Activated CD4-positive, alpha-beta T cell treated with anti-CD3 and anti-CD28 coated beads, Interleukin-2, Interleukin-6, amounts not matched to agents 100 ng/mL and 50 ng/mL, durations not matched to agents 16 hours and 8 hours (primary cell): ENCODE results near the gene ZKSCAN4.

Experiments used
- DNase-seq: peaks from one replicate; pipeline ENCODE4 v3.0.0-alpha.2; 2020

The ZKSCAN4 gene

DNA sequence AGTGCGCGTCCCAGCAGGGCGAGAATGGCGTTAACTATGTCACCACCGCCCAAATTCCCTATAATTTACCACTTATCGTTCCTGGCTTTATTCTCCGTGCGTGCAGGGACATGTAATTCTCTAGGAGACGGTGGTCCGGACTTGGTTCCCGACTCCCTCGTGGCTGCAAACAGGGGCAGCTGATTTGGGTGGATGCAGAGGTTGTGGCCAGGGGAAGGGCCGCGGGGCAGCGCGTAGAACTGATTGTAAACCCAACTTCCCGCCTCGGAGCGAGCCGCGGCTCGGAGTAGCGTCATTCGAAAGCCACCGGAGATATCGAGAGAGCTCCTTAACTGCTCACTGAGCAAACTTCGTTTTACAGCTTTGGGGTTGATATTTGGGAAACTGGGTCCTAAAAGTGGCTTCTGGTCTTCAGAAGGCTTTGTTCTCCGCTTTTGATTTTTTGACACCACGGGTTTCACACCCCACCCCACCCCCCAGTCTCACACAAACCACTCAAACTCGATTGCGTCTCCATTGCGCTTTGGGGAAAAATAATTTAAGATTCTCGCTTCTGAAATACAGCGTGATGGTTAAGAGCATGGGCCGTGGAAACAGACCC is 44.5 kb downstream of the ZKSCAN4 start:
- peak; percentile 51 for DNase-seq

GRCh38 chr6:28206928-28207509 is 45.0 kb downstream of the ZKSCAN4 start:
- DNase-seq: no peak

DNA sequence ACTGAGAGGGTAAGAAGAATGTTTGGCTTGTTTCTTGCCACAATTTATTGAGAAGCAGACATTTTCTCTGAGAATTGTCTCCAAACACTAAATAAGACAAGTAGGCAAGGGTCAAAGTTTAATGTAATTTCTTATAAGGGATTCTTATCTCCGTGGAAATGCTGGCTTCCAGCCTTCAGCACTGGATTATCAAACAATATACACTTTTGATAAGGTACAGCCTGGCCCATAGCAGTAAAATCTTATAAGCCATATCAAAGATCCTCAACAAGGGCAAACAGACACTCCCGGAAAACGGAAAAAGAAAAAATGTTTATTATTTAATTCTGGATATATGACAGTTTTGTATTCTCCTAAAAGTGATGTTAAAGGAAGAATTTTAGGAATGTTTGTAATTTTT is 45.5 kb downstream of the ZKSCAN4 start:
- DNase-seq: no peak

DNA sequence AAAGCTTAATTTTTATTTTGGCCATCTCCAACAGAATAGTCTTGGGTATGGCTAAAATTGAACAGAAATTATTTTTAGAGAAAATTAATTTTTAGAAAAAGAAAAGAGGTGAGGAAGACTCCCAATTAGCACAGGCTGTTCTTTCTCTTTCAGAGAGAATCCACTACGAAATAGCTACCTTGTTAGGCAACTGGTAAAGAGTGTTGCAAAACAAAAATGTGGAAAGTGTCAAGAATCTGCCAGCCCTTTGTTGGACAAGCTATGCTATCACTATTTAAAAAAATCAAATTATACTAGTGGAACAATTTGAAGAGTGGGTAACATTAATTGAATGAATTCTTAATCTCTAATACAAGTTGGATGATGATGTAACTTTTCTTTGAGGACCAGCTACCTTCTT is 46.2 kb downstream of the ZKSCAN4 start:
- DNase-seq: no peak

GRCh38 chr6:28203201-28203600 is 48.9 kb downstream of the ZKSCAN4 start:
- no peak for DNase-seq

DNA sequence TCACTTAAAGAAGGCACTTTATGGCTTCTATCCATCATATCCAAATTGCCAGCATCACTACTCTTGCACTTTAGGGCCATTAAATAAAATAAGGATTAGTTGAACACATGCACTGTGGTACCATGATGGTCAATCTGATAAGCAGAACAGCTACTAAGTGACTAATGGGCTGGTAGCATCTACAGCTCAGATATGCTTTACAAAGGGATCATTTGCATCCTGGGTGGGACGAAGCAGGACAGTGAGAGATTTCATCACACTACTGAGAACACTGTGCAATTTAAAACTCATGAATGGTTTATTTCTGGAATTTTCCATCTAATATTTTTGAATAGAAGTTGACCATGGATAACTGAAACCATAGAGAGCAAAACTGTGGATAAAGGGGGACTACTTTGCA is 52.0 kb downstream of the ZKSCAN4 start:
- DNase-seq: no peak
